Cardiac septum (tissue), 1 donor: Measurements from ENCODE around the gene ARMCX5. TPM values are rescaled to one million over a fixed set of nuclear protein-coding genes. Genes with fewer than 3 reads are reported as not detected.

Experiments used
- total RNA-seq: library from RNA; stranded (reverse); fragmentation: NEBNext Ultra II Directional; extraction: Animal tissue kit (Norgen Biotek cat#: 25700); gene quantifications from one replicate; pipeline ENCODE4 v1.2.1, GENCODE V29; 2021
- donor health status: DM: no; HTN: no; CAD: no.

Gene ARMCX5
- total RNA-seq, 1 donor from 2014 or later = 5.4 TPM

Other genes with a start within 250 kb of the ARMCX5 start
- gene NXF2B, start 159.5 kb upstream of the ARMCX5 start, total RNA-seq = not detected
- not detected for gene TCP11X2, start 127.7 kb upstream of the ARMCX5 start, total RNA-seq
- gene TMSB15A, start 82.8 kb upstream of the ARMCX5 start, total RNA-seq = not detected
- gene GPRASP1, start 52.0 kb downstream of the ARMCX5 start, total RNA-seq = 8.2 TPM
- gene GPRASP2, start 112.9 kb downstream of the ARMCX5 start, total RNA-seq = 17.7 TPM
- gene GPRASP3, start 121.2 kb downstream of the ARMCX5 start, total RNA-seq = 5.7 TPM